Measurements from ENCODE around the gene YEATS2.
"Not testable (repeated sequence)": the region's sequence is repeated elsewhere in the genome, so short reads cannot be mapped to it uniquely, and the experiment has no call there.

YEATS2 gene

DNA sequence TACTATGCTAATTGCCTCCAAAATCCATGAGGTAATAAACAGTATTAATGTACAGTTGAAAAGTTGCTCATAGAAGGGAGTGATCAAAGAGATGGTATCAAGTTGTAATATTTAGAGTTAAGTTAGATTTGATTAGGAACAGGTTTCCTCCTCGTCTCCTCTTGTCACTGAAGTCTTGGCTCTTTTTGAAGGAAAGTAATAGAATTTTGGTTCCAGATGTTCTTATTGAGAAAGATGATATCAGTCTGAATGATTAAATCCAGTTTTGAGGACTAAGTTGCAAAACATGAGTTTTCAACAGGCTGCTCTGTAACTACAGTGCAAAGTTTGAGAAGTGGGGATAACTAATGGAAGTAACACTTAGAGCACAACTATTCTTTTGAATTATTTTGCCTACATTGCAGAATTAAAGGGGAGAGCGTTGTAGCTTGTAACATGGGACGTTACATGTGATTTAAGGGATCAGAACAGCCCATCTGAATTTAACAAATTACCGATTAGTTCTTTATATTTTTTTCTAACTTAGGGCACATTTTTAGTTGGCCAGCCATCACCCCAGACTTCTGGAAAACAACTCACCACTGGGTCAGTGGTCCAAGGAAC is 79.5 kb downstream of the YEATS2 start:
- DNase-seq (ENCODE audit: low spot score), result no peak

DNA sequence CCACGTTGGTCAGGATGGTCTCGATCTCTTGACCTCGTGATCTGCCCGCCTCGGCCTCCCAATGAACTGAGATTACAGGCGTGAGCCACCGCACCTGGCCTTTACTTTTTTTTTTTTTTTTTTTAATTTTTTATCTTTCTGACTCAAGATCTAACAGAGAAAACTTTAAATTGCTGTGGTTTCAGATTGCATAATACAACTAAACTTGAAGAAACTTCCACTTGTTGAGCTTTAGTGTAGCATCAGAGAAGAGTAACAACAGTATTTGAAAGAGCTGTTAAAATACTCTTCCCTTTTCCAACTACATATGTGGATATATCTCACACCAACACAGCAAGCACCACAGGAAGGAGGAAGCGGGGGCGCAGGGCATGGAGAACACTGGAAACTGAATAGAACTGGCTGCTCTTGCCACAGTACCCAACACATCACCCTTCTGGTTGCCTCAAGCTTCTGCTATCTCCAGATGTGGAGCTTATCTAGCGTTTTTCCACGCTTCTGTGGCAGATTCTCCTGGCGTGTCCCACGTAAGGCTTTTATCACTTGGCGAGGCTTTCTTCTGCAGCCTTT is 82.4 kb downstream of the YEATS2 start:
- DNase-seq (ENCODE audit: low spot score), result no peak

DNA sequence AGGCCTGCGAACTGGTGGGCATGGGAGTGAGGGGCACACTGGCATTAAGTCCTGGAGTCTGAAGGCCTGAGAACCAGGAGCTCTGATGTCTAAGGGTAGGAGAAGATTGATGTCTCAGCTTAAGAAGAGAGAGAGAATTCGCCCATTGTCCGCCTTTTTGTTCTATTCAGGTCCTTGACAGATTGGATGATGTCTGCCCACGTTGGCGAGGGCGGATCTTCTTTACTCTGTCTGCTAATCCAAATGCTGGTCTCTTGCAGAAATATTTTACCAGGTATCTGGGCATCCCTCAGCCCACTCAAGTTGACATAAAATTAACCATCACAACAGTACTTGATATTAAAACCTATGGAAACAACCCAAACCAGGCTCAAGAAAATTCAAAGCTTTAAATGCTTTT is 83.6 kb downstream of the YEATS2 start:
- no peak for DNase-seq (ENCODE audit: low spot score)

DNA sequence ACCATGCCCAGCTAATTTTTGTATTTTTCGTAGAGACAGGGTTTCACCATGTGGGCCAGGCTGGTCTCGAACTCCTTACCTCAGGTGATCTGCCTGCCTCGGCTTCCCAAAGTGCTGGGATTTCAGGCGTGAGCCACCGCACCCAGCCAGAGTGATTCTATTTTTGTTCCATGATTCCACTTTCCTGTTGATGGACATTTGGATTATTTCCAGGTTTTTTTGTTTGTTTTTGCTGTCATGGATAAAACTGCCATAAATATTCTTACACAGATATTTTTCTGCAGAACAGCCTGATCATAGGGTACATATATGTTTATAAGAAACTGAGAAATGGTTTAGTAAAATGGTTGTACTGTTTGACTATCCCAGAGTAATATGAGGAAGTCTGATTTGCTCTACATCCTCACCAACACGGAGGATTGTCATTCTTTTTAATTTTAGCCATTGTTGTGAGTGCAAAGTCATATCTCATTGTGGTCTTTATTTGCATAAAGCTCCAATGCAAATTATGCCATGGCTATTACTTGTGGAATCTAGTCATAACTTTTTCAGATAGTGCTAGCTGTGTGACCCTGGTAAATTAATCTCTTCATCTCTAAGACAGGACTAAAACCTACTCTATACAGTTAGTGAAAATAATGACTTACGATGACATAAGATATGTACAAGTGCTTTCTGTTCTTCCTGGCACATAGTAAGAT is 85.1 kb downstream of the YEATS2 start:
- DNase-seq (ENCODE audit: low spot score), result no peak

- DNase-seq (ENCODE audit: low spot score), result not testable (repeated sequence)
These were observed 86.9 kb downstream of the YEATS2 start for GRCh38 chr3:183784503-183784902.

GRCh38 chr3:183789826-183790225 is 92.2 kb downstream of the YEATS2 start:
- DNase-seq (ENCODE audit: low spot score), result no peak

- DNase-seq (ENCODE audit: low spot score), result no peak
These were observed 93.1 kb downstream of the YEATS2 start for GRCh38 chr3:183790700-183791099.

DNA sequence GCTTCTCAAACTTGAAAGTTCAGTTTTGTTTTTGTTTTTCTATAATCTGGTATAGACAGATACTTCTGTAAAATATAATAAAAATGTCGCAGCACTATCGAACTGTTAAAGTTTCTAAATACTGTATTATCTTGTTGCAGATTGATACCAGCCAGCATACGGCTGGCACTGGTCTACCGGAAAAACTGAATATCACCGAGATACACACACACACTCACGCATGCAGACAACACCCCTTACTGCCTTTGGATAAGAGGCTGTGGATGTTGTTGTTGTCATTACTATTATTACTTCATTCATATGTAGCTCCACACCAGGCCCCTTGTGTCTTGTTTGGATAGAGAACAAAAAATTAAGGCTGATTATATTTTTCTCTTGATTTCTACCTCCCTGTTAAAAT is 95.4 kb downstream of the YEATS2 start:
- no peak for DNase-seq (ENCODE audit: low spot score)

DNA sequence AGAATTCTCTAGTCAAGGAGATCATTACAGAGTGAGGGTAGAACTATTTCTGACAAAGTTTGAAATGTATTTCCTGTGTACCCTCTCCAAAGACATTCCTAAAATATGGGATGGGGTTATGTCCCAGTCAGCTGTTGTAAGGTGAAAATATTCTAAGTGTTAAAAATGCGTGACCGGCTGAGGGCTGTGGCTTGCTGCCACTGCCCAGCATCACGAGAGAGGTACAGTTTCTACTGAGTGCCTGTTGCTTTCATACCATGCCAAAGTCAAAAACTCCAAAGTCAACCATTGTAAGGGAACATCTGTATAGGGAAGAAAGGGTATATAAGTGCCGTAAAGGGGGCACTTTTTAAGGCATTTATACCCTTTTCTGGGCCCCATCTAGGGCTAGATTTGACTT is 96.9 kb downstream of the YEATS2 start:
- DNase-seq (ENCODE audit: low spot score), result no peak

DNA sequence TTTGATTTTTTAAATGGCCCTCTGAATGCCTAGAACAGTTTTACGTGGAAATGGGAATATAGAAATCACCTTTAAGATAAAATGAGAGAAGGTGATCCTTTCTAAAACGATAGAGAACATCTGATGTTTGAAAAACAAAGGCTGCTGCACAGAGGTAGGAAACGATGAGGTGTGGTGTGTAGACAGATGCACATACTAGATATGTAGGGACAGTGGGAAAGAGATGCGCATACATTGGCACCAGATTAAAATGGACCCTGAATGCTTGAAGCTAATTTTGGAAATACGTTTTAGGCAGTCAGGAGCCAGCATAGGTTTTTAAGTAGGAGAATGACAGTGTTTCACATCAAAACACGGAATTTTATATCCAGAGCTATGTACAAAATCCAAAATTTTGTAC is 98.8 kb downstream of the YEATS2 start:
- DNase-seq (ENCODE audit: low spot score), result no peak

DNA sequence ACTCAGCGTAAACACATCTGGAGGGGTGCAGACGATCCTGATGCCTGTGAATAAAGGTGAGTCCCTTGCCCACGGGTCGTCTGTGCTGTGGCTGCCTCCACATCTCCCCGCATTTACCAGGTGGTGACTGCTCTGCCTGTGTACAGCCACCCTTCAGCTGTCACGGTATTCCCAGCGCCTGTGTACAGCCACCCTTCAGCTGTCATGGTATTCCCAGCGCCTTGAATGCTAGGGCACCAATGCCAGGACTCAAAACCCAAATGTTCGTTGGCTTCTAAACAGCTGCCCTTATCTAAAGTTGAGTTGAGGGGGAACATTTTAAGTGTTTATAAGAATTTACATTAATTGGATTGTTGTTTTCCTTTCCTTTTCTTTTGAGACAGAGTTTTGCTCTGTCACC is 100.4 kb downstream of the YEATS2 start:
- no peak for DNase-seq (ENCODE audit: low spot score)

- no peak for DNase-seq (ENCODE audit: low spot score)
These were observed 101.9 kb downstream of the YEATS2 start for GRCh38 chr3:183799461-183799860.

- DNase-seq (ENCODE audit: low spot score), result no peak
These were observed 102.8 kb downstream of the YEATS2 start for GRCh38 chr3:183800243-183800863.

- DNase-seq (ENCODE audit: low spot score), result no peak
These were observed 104.0 kb downstream of the YEATS2 start for GRCh38 chr3:183801601-183802000.

GRCh38 chr3:183802989-183803388 is 105.4 kb downstream of the YEATS2 start:
- DNase-seq (ENCODE audit: low spot score), result no peak

DNA sequence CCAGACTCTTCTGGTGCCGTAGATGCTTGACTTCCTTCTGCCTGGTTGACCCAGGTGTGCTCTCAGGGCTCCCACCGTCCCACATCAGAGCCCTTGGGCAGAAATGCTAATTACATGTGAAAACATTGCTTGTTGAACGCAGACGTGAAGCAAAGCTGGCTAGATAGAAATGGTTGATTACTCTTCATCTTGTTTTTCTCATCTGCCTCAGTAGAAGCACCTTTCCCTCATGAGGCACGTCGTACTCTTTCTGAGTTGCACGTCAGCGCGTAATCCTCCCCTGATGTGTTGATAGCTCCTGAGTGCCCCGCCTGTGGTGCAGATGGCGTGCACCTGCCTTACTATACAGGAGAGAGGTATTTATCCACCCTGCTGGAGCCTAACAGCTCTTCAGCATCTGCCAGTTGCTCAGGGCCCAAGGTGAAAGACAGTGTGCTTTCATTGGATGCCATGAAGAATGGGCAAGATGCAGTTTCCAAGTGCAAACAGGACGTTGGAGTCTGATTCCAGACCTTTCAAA is 109.7 kb downstream of the YEATS2 start:
- DNase-seq (ENCODE audit: low spot score), result no peak

DNA sequence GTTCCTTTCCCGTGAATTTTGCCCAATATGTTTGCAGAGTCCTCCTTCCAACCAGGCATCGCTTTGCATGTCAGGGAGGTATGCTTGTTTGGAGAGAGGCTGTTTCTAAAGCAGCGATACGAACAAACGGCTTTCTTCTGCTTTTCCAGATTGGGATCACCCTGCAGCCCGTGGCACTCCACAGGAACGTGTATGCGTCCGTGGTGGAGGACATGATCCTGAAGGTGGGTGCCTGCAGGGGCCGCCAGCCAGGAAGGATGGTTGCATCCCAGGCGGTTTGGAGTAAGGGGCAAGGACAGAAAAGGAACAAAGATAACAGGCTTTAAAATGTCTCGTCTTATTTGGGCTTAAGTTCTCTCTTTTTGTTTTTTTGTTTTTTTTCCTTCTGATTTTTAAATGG is 110.3 kb downstream of the YEATS2 start:
- no peak for DNase-seq (ENCODE audit: low spot score)

DNA sequence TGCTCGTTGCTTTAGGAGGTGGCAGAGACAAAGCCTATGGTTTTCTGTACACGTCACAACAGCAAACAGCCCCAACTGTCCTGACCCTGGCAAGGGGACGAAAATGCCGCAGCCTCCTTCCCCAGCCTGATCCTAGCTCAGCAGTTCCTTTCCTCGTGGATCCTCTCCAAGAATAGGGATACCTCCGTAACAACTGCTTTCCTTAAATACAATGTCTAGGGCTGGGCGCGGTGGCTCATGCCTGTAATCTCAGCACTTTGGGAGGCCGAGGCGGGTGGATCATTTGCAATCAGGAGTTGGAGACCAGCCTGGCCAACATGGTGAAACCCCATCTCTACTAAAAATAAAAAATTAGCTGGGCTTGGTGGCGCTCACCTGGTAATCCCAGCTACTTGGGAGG is 110.8 kb downstream of the YEATS2 start:
- no peak for DNase-seq (ENCODE audit: low spot score)

- DNase-seq (ENCODE audit: low spot score), result no peak
These were observed 111.7 kb downstream of the YEATS2 start for GRCh38 chr3:183809270-183809669.

GRCh38 chr3:183810643-183811594 is 113.3 kb downstream of the YEATS2 start:
- no peak for DNase-seq (ENCODE audit: low spot score)

- DNase-seq (ENCODE audit: low spot score), result no peak
These were observed 114.0 kb downstream of the YEATS2 start for GRCh38 chr3:183811638-183812037.

Data from HuH-7.5 (cell line).